ENCODE measurements around the gene TM4SF1.

GRCh38 chr3:149407898-149408297, 30.4 kb upstream of the TM4SF1 start:
- TF ChIP-seq, protein P1, sequence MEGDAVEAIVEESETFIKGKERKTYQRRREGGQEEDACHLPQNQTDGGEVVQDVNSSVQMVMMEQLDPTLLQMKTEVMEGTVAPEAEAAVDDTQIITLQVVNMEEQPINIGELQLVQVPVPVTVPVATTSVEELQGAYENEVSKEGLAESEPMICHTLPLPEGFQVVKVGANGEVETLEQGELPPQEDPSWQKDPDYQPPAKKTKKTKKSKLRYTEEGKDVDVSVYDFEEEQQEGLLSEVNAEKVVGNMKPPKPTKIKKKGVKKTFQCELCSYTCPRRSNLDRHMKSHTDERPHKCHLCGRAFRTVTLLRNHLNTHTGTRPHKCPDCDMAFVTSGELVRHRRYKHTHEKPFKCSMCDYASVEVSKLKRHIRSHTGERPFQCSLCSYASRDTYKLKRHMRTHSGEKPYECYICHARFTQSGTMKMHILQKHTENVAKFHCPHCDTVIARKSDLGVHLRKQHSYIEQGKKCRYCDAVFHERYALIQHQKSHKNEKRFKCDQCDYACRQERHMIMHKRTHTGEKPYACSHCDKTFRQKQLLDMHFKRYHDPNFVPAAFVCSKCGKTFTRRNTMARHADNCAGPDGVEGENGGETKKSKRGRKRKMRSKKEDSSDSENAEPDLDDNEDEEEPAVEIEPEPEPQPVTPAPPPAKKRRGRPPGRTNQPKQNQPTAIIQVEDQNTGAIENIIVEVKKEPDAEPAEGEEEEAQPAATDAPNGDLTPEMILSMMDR (IDR thresholded peaks at IDR 0.05) = no peak
- TF ChIP-seq POLR2AphosphoS5 (IDR thresholded peaks at IDR 0.05; ENCODE audit: low read depth, low read length) = no peak; the same call in 1 of the 2 replicates
- TF ChIP-seq, protein P2, sequence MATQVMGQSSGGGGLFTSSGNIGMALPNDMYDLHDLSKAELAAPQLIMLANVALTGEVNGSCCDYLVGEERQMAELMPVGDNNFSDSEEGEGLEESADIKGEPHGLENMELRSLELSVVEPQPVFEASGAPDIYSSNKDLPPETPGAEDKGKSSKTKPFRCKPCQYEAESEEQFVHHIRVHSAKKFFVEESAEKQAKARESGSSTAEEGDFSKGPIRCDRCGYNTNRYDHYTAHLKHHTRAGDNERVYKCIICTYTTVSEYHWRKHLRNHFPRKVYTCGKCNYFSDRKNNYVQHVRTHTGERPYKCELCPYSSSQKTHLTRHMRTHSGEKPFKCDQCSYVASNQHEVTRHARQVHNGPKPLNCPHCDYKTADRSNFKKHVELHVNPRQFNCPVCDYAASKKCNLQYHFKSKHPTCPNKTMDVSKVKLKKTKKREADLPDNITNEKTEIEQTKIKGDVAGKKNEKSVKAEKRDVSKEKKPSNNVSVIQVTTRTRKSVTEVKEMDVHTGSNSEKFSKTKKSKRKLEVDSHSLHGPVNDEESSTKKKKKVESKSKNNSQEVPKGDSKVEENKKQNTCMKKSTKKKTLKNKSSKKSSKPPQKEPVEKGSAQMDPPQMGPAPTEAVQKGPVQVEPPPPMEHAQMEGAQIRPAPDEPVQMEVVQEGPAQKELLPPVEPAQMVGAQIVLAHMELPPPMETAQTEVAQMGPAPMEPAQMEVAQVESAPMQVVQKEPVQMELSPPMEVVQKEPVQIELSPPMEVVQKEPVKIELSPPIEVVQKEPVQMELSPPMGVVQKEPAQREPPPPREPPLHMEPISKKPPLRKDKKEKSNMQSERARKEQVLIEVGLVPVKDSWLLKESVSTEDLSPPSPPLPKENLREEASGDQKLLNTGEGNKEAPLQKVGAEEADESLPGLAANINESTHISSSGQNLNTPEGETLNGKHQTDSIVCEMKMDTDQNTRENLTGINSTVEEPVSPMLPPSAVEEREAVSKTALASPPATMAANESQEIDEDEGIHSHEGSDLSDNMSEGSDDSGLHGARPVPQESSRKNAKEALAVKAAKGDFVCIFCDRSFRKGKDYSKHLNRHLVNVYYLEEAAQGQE (IDR thresholded peaks at IDR 0.05; ENCODE audit: insufficient read depth in 1 of 2, low read depth in 2 of 2, low read length in 1 of 2) = no peak

Measured in Panc1 (cell line).